Neuronal stem cell (in vitro differentiated cells): ENCODE data around the gene EMC9.

ENCODE experiments used
- DNase-seq: peaks from one replicate; pipeline ENCODE4 v3.0.0-alpha.2; 2013; ENCODE audit warnings: low spot score
- H2AFZ ChIP-seq: one replicate; pipeline ENCODE4 v1.6.1; 2013; ENCODE audit warnings: mild to moderate bottlenecking, low read length, inconsistent platforms
- H2AK5ac ChIP-seq: 2 replicates; pipeline ENCODE4 v1.6.1; 2013; ENCODE audit warnings: low read depth, mild to moderate bottlenecking, inconsistent platforms, low read length, moderate library complexity, mixed read lengths
- H2BK120ac ChIP-seq: 2 replicates; pipeline ENCODE4 v1.6.1; 2013; ENCODE audit warnings: low read depth, mild to moderate bottlenecking, inconsistent platforms, low read length, moderate library complexity, mixed read lengths
- H2BK12ac ChIP-seq: one replicate; pipeline ENCODE4 v1.6.1; 2013; ENCODE audit warnings: low read length, inconsistent platforms
- H2BK15ac ChIP-seq: 2 replicates; pipeline ENCODE4 v1.6.1; 2013; ENCODE audit warnings: mild to moderate bottlenecking, low read length, inconsistent platforms, mixed read lengths
- H2BK5ac ChIP-seq: one replicate; pipeline ENCODE4 v1.6.1; 2013; ENCODE audit warnings: inconsistent platforms, mild to moderate bottlenecking, low read length, moderate library complexity
- H3K14ac ChIP-seq: one replicate; pipeline ENCODE4 v1.6.1; 2013; ENCODE audit warnings: low read length, inconsistent platforms
- H3K18ac ChIP-seq: 2 replicates; pipeline ENCODE4 v1.6.1; 2013; ENCODE audit warnings: low read length, inconsistent platforms
- H3K23ac ChIP-seq: 2 replicates; pipeline ENCODE4 v1.6.1; 2013; ENCODE audit warnings: low read depth, mild to moderate bottlenecking, mixed read lengths, low read length, inconsistent platforms; ENCODE audit not compliant: poor library complexity
- H3K27ac ChIP-seq: replicated peaks from 3 replicates; pipeline ENCODE4 v1.5.1; 2013; ENCODE audit warnings: low read length, inconsistent platforms
- H3K27me3 ChIP-seq, 3 experiments: 2 replicates each; pipeline ENCODE4 v1.6.1; 2013; ENCODE audit warnings: low read length in 3 of 3, mild to moderate bottlenecking in 2 of 3, inconsistent platforms in 1 of 3, low read depth in 1 of 3, mixed read lengths in 1 of 3, moderate library complexity in 1 of 3; ENCODE audit not compliant: control insufficient read depth in 3 of 3, insufficient read depth in 3 of 3
- H3K36me3 ChIP-seq, 2 donors: replicated peaks in 1 of 2; 2 replicates each; pipeline ENCODE4 v1.6.1; 2013; ENCODE audit warnings: low read length in 2 of 2; ENCODE audit not compliant: control insufficient read depth in 2 of 2, insufficient read depth in 2 of 2
- H3K4ac ChIP-seq: 2 replicates; pipeline ENCODE4 v1.6.1; 2013; ENCODE audit warnings: inconsistent platforms, mild to moderate bottlenecking, low read length, moderate library complexity
- H3K4me1 ChIP-seq, 2 donors: 1 replicate in 1 of 2; 2 replicates in 1 of 2; pipeline ENCODE4 v1.6.1; 2013; ENCODE audit warnings: low read length in 2 of 2, low read depth in 1 of 2; ENCODE audit not compliant: control insufficient read depth in 2 of 2, insufficient read depth in 1 of 2
- H3K4me2 ChIP-seq: one replicate; pipeline ENCODE4 v1.6.1; 2013; ENCODE audit warnings: mild to moderate bottlenecking, low read length, inconsistent platforms; ENCODE audit not compliant: insufficient read depth, poor library complexity, severe bottlenecking
- H3K4me3 ChIP-seq, 2 donors: 2 replicates each; pipeline ENCODE4 v1.5.1; 2013; ENCODE audit warnings: low read length in 2 of 2, mild to moderate bottlenecking in 2 of 2, inconsistent platforms in 1 of 2, moderate library complexity in 1 of 2
- H3K79me1 ChIP-seq: one replicate; pipeline ENCODE4 v1.6.1; 2013; ENCODE audit warnings: low read depth, mild to moderate bottlenecking, inconsistent platforms, low read length, moderate library complexity
- H3K9ac ChIP-seq: one replicate; pipeline ENCODE4 v1.6.1; 2013; ENCODE audit warnings: mild to moderate bottlenecking, low read depth, low read length, inconsistent platforms; ENCODE audit not compliant: poor library complexity
- H3K9me3 ChIP-seq, 2 donors: replicated peaks in 1 of 2; 2 replicates each; pipeline versions ENCODE3 to v1.6.1; 2013; ENCODE audit warnings: low read length in 2 of 2, mild to moderate bottlenecking in 2 of 2, inconsistent platforms in 1 of 2, low read depth in 1 of 2, mixed read lengths in 1 of 2, moderate library complexity in 1 of 2; ENCODE audit not compliant: control insufficient read depth in 2 of 2, insufficient read depth in 1 of 2
- H4K8ac ChIP-seq: one replicate; pipeline ENCODE4 v1.6.1; 2013; ENCODE audit warnings: low read depth, mild to moderate bottlenecking, inconsistent platforms, low read length, moderate library complexity
- H4K91ac ChIP-seq: one replicate; pipeline ENCODE4 v1.6.1; 2013; ENCODE audit warnings: low read length, low read depth, mild to moderate bottlenecking, inconsistent platforms; ENCODE audit not compliant: poor library complexity
- WGBS, 2 donors: extraction: QIAGEN DNeasy Blood & Tissue Kit; methylation state at CpG; one replicate each; pipeline ENCODE4 v1.1.7; 2013; ENCODE audit warnings: missing lambda C conversion rate in 2 of 2, mixed read lengths in 1 of 2; ENCODE audit not compliant: insufficient read length in 2 of 2, insufficient replicate concordance in 1 of 2; ENCODE audit errors: extremely low coverage in 2 of 2; 5-methylcytosine and 5-hydroxymethylcytosine counted together

Gene EMC9

DNA sequence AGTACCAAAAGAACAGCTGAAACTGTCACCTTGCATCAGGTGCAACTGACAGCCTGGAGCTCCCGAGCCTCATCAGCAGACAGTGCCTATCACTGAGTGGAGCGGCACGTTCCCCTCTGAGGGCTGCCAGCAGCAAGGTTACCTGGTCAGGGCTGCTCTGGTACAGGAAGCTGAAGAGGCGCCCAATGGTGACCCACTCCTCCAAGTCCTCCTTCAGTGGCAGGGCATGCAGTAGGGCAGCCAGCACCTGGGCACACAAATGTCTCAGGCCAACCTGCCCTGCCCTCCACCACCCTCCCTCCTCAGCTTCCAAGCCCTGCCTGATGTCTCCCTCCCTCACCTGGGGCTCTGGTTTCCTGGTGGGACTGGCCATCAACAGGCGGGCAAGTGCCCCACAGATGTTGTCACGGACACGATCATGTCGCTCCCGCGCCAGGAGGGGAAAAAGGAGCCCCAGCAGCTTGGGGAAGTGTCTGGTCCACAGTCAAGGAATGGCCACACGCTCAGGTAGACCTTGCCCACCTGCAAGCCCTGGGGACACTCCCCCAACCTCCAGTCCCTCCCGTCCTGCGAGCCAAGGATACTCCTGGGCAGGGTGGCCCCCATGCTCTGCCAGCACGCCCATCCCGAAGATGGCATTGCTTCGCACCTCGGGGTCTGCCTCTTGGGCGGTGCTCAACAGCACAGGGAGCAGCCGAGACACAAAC, 40.1 kb upstream of the EMC9 start:
- Histone ChIP-seq H3K27ac (no peak overlapping the region), H3K9ac (peak overlapping the region; percentile 44), H3K4ac (no peak overlapping the region), H2AK5ac (no peak overlapping the region), H2BK120ac (no peak overlapping the region), H3K79me1 (peaks cover 5% of the 10 kb centered on the region), H2BK12ac (no peak overlapping the region), H2AFZ (no peak overlapping the region), H3K4me2 (no peak overlapping the region), H2BK15ac (no peak overlapping the region), H3K14ac (no peak overlapping the region), H3K23ac (peak overlapping the region; percentile 43), H3K4me1 (no peaks in the 10 kb centered on the region), H4K8ac (no peak overlapping the region), H3K36me3 (peaks cover 85 to 94% of the 10 kb centered on the region in 2 donors), H3K4me3 (no peak overlapping the region), H3K18ac (no peak overlapping the region), H2BK5ac (no peak overlapping the region), H4K91ac (no peak overlapping the region), H3K9me3 (no peaks in the 10 kb centered on the region), H3K27me3 (no peaks in the 10 kb centered on the region)
- no peak for DNase-seq
- no CpG with 5 or more reads among the region's 19 CpGs for WGBS, 2 donors

DNA sequence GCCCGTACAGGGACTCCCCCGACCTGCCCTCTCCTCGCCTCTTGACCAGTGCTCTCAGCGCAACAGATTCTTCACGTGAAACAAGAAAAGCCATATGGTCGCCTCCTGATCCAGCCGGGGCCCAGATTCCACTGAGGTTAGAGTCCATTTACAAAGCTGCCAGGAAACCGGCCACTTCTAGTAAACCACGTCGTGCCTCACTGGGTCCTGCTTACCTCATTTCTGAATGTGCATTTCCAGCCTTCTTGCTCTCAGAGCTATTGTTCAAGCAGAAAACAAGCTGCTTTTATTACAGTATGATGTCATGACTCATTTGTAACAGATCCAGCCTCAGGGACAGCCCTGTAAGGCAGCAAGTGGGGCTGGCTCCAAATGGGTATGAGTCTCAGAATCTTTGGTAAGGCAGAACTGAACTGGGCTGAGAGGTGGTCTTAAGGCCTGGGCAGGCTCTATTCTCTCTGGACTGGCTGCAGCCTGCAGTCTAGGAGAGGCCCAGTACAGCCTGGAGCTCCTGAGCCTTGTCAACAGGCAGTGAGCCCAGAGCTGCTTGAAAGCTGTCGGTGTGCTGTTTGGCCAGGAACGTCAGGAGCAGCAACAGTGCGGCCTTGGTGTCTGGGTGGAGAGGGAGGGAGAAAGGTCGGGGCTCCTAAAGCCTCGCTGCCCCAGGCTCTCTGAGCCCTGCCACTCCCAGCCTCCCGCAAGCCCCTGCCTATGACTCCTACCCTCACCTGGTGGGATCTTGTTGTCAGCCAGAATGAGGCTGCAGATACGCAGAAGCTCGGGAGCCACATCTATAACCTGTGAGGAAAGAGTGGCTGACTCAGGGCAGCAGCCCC, 38.8 kb upstream of the EMC9 start:
- no peak overlapping the region for H3K4me2 ChIP-seq
- no peak overlapping the region for H2AFZ ChIP-seq
- WGBS, 2 donors: no CpG with 5 or more reads among the region's 18 CpGs
- H2AK5ac ChIP-seq: no peak overlapping the region
- peak overlapping the region; percentile 66 for H2BK5ac ChIP-seq
- no peak overlapping the region for H3K18ac ChIP-seq
- H2BK120ac ChIP-seq: no peak overlapping the region
- peak overlapping the region; percentile 17 for H4K8ac ChIP-seq
- no peaks in the 10 kb centered on the region for H3K4me1 ChIP-seq
- no peaks in the 10 kb centered on the region for H3K9me3 ChIP-seq
- peaks cover 5% of the 10 kb centered on the region for H3K79me1 ChIP-seq
- H3K14ac ChIP-seq: no peak overlapping the region
- no peak overlapping the region for H2BK12ac ChIP-seq
- H3K9ac ChIP-seq: peak overlapping the region; percentile 60
- no peak overlapping the region for H4K91ac ChIP-seq
- no peak overlapping the region for H2BK15ac ChIP-seq
- peaks cover 76 to 80% of the 10 kb centered on the region in 2 donors for H3K36me3 ChIP-seq
- no peak overlapping the region for H3K23ac ChIP-seq
- no peak overlapping the region for H3K4ac ChIP-seq
- no peak overlapping the region for H3K4me3 ChIP-seq
- H3K27ac ChIP-seq: no peak overlapping the region
- no peak for DNase-seq
- H3K27me3 ChIP-seq: no peaks in the 10 kb centered on the region

DNA sequence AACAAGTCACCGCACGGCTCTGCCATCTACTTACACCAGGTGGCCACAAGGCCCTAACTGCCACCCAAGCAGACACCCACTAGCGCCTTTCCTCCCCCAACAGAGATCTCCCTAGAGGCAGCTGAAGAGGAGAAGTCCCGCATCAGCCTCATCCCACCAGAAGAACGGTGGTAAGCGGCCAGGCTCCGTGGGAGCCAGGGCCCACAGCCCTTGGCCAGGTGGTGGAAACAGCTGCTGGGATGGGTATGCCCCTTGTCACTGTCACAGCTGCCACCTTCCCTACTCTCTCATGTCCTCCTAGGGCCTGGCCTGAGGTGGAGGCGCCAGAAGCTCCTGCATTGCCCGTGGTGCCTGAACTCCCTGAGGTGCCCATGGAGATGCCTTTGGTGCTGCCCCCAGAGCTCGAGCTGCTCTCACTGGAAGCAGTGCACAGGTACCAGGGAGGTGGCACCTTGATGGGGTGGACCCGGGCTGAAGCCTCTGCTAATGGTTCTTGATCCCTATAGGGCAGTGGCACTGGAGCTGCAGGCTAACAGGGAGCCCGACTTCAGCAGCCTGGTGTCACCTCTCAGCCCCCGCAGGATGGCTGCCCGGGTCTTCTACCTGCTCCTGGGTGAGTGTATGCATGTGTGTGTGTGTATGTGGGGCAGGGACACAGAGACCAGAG, 38.0 kb upstream of the EMC9 start:
- H3K27ac ChIP-seq: no peak overlapping the region

More for the DNA sequence above, 38.0 kb upstream of the EMC9 start:
- Histone ChIP-seq H2BK12ac (no peak overlapping the region), H3K4me3 (no peak overlapping the region), H2BK15ac (no peak overlapping the region), H3K14ac (no peak overlapping the region), H2BK120ac (no peak overlapping the region), H2BK5ac (peak overlapping the region; percentile 66), H3K36me3 (peaks cover 71 to 73% of the 10 kb centered on the region in 2 donors), H3K23ac (no peak overlapping the region), H2AK5ac (no peak overlapping the region), H4K91ac (no peak overlapping the region), H3K18ac (no peak overlapping the region), H2AFZ (no peak overlapping the region), H3K27me3 (no peaks in the 10 kb centered on the region), H4K8ac (no peak overlapping the region), H3K4me2 (no peak overlapping the region), H3K4ac (no peak overlapping the region), H3K9me3 (no peaks in the 10 kb centered on the region), H3K9ac (no peak overlapping the region), H3K4me1 (no peaks in the 10 kb centered on the region), H3K79me1 (peaks cover 5% of the 10 kb centered on the region)
- WGBS, 2 donors: no CpG with 5 or more reads among the region's 14 CpGs
- DNase-seq: no peak
